Daoy (cell line): ENCODE measurements around the gene NME5. TPM values are rescaled to one million over a fixed set of nuclear protein-coding genes. Genes with fewer than 3 reads are reported as not detected.

Source experiments
- DNase-seq: peaks from one replicate; pipeline ENCODE4 v3.0.0-alpha.2; 2015; ENCODE audit warnings: low read depth
- total RNA-seq: library from RNA; depleted of rRNA; stranded (reverse); fragments of >200 nt; shearing (Covaris generic); gene quantifications from 2 replicates; pipeline ENCODE4 v1.2.3, GENCODE V29; 2014

Gene NME5
- total RNA-seq, 1 experiment from 2014 or later, result 0.29 TPM

GRCh38 chr5:138132543-138132942 is 6.7 kb downstream of the NME5 start:
- no peak for DNase-seq

GRCh38 chr5:138129347-138129746 is 9.9 kb downstream of the NME5 start:
- no peak for DNase-seq

- peak; percentile 24 for DNase-seq
Observed at GRCh38 chr5:138128334-138128733, 10.9 kb downstream of the NME5 start.

- no peak for DNase-seq
Observed at GRCh38 chr5:138115254-138115653, 24.0 kb downstream of the NME5 start.

GRCh38 chr5:138111937-138112336 is 27.3 kb downstream of the NME5 start:
- DNase-seq, result peak; percentile 43

GRCh38 chr5:138111181-138111580 is 28.0 kb downstream of the NME5 start:
- DNase-seq, result no peak

- DNase-seq, result peak; percentile 84
Observed at GRCh38 chr5:138110266-138110963, 28.8 kb downstream of the NME5 start.

- peak; percentile 79 for DNase-seq
Observed at GRCh38 chr5:138109463-138110265, 29.6 kb downstream of the NME5 start.

- no peak for DNase-seq
Observed at GRCh38 chr5:138107213-138107612, 32.0 kb downstream of the NME5 start.

- DNase-seq, result no peak
Observed at GRCh38 chr5:138105709-138106108, 33.5 kb downstream of the NME5 start.

GRCh38 chr5:138103319-138103637 is 36.0 kb downstream of the NME5 start:
- DNase-seq, result no peak

GRCh38 chr5:138102454-138103318 is 36.5 kb downstream of the NME5 start:
- DNase-seq, result no peak

- peak; percentile 9 for DNase-seq
Observed at GRCh38 chr5:138096997-138097828, 42.0 kb downstream of the NME5 start.

- peak; percentile 30 for DNase-seq
Observed at GRCh38 chr5:138096363-138096762, 42.9 kb downstream of the NME5 start.

GRCh38 chr5:138095100-138095907 is 43.9 kb downstream of the NME5 start:
- DNase-seq, result no peak

- no peak for DNase-seq
Observed at GRCh38 chr5:138093036-138093435, 46.2 kb downstream of the NME5 start.

- DNase-seq, result no peak
Observed at GRCh38 chr5:138092301-138092700, 46.9 kb downstream of the NME5 start.

- no peak for DNase-seq
Observed at GRCh38 chr5:138091685-138092084, 47.5 kb downstream of the NME5 start.

GRCh38 chr5:138083702-138084101 is 55.5 kb downstream of the NME5 start, which contains the start of gene WNT8A:
TSS of gene WNT8A (plus strand) at chr5:138084033. CDS start at chr5:138084128, 95 bp downstream.
- no peak for DNase-seq

- DNase-seq, result no peak
Observed at GRCh38 chr5:138082033-138082432, 57.2 kb downstream of the NME5 start.
